ENCODE measurements around the gene TBC1D22A.
"Not testable (repeated sequence)": the region's sequence is repeated elsewhere in the genome, so short reads cannot be mapped to it uniquely, and the experiment has no call there.

Gene TBC1D22A

GRCh38 chr22:46732041-46732379 lies 30.4 kb upstream of the TBC1D22A start:
- Histone ChIP-seq H2AFZ (ENCODE audit: low read length) (no peak overlapping the region), H3K79me2 (ENCODE audit: insufficient read depth, low read length) (peaks cover 47% of the 10 kb centered on the region), H3K27ac (ENCODE audit: low read depth, low read length, poor library complexity, severe bottlenecking) (peak overlapping the region; percentile 96), H3K9me2 (ENCODE audit: low read depth, low read length) (no peaks in the 10 kb centered on the region), H3K9me3 (ENCODE audit: low read length) (no peaks in the 10 kb centered on the region), H3K27me3 (ENCODE audit: insufficient read depth, low read length) (no peaks in the 10 kb centered on the region), H4K20me1 (ENCODE audit: insufficient read depth, low read length) (no peaks in the 10 kb centered on the region), H3K4me3 (ENCODE audit: low read depth, low read length, poor library complexity, severe bottlenecking) (peak overlapping the region; percentile 23), H3K36me3 (ENCODE audit: insufficient read depth, low read length) (peaks cover 19% of the 10 kb centered on the region), H3F3A (ENCODE audit: insufficient read depth, low read length) (no peaks in the 10 kb centered on the region; the same call in 1 of the 2 replicates), H3K4me1 (ENCODE audit: insufficient read depth, low read length, severe bottlenecking) (peaks cover 100% of the 10 kb centered on the region), H3K4me2 (ENCODE audit: low read length) (peak overlapping the region; percentile 68), H3K9ac (ENCODE audit: low read length) (peak overlapping the region; percentile 65)
- TF ChIP-seq CTCF (IDR thresholded peaks at IDR 0.05; ENCODE audit: low read length) (no peak), EZH2 (IDR thresholded peaks at IDR 0.05; ENCODE audit: borderline replicate concordance, low read length) (no peak)

GRCh38 chr22:46732513-46732912 lies 29.9 kb upstream of the TBC1D22A start:
- H3K9me3 ChIP-seq (ENCODE audit: low read length) = no peaks in the 10 kb centered on the region
- peak overlapping the region; percentile 96 for H3K27ac ChIP-seq (ENCODE audit: low read depth, low read length, poor library complexity, severe bottlenecking)
- no peak overlapping the region for H2AFZ ChIP-seq (ENCODE audit: low read length)
- H3F3A ChIP-seq (ENCODE audit: insufficient read depth, low read length) = no peaks in the 10 kb centered on the region; the same call in 1 of the 2 replicates
- TF ChIP-seq EZH2 (IDR thresholded peaks at IDR 0.05; ENCODE audit: borderline replicate concordance, low read length) (no peak), CTCF (IDR thresholded peaks at IDR 0.05; ENCODE audit: low read length) (no peak)
- H3K36me3 ChIP-seq (ENCODE audit: insufficient read depth, low read length) = peaks cover 19% of the 10 kb centered on the region
- peak overlapping the region; percentile 23 for H3K4me3 ChIP-seq (ENCODE audit: low read depth, low read length, poor library complexity, severe bottlenecking)
- H3K9me2 ChIP-seq (ENCODE audit: low read depth, low read length) = no peaks in the 10 kb centered on the region
- H3K4me2 ChIP-seq (ENCODE audit: low read length) = peak overlapping the region; percentile 55
- peaks cover 95% of the 10 kb centered on the region for H3K4me1 ChIP-seq (ENCODE audit: insufficient read depth, low read length, severe bottlenecking)
- H3K9ac ChIP-seq (ENCODE audit: low read length) = peak overlapping the region; percentile 65; the same call in 1 of the 2 replicates
- peaks cover 52% of the 10 kb centered on the region for H3K79me2 ChIP-seq (ENCODE audit: insufficient read depth, low read length)
- H4K20me1 ChIP-seq (ENCODE audit: insufficient read depth, low read length) = no peaks in the 10 kb centered on the region
- H3K27me3 ChIP-seq (ENCODE audit: insufficient read depth, low read length) = no peaks in the 10 kb centered on the region

- peak overlapping the region; percentile 94 for H3K4me3 ChIP-seq (ENCODE audit: low read depth, low read length, poor library complexity, severe bottlenecking)
- H3K27me3 ChIP-seq (ENCODE audit: insufficient read depth, low read length); H2AFZ ChIP-seq (ENCODE audit: low read length); H3F3A ChIP-seq (ENCODE audit: insufficient read depth, low read length); H3K9me3 ChIP-seq (ENCODE audit: low read length); H4K20me1 ChIP-seq (ENCODE audit: insufficient read depth, low read length); H3K9me2 ChIP-seq (ENCODE audit: low read depth, low read length): not testable (repeated sequence)
- H3K9ac ChIP-seq (ENCODE audit: low read length) = peak overlapping the region; percentile 62; the same call in 1 of the 2 replicates
- H3K4me1 ChIP-seq (ENCODE audit: insufficient read depth, low read length, severe bottlenecking) = peaks cover 87% of the 10 kb centered on the region
- peak overlapping the region; percentile 77 for H3K4me2 ChIP-seq (ENCODE audit: low read length)
- H3K79me2 ChIP-seq (ENCODE audit: insufficient read depth, low read length) = peaks cover 47% of the 10 kb centered on the region
- peaks cover 14% of the 10 kb centered on the region; the same call in 1 of the 2 replicates for H3K36me3 ChIP-seq (ENCODE audit: insufficient read depth, low read length)
- H3K27ac ChIP-seq (ENCODE audit: low read depth, low read length, poor library complexity, severe bottlenecking) = peak overlapping the region; percentile 96
Observed at GRCh38 chr22:46734213-46734722, 28.2 kb upstream of the TBC1D22A start.

- no peaks in the 10 kb centered on the region for H3K27me3 ChIP-seq (ENCODE audit: insufficient read depth, low read length)
- H3K27ac ChIP-seq (ENCODE audit: low read depth, low read length, poor library complexity, severe bottlenecking) = peak overlapping the region; percentile 96
- H3K4me1 ChIP-seq (ENCODE audit: insufficient read depth, low read length, severe bottlenecking) = peaks cover 81% of the 10 kb centered on the region
- H3K9ac ChIP-seq (ENCODE audit: low read length) = peak overlapping the region; percentile 62
- no peak overlapping the region for H2AFZ ChIP-seq (ENCODE audit: low read length)
- H3F3A ChIP-seq (ENCODE audit: insufficient read depth, low read length) = no peaks in the 10 kb centered on the region; the same call in 1 of the 2 replicates
- peak overlapping the region; percentile 94 for H3K4me3 ChIP-seq (ENCODE audit: low read depth, low read length, poor library complexity, severe bottlenecking)
- TF ChIP-seq CTCF (IDR thresholded peaks at IDR 0.05; ENCODE audit: low read length) (no peak), EZH2 (IDR thresholded peaks at IDR 0.05; ENCODE audit: borderline replicate concordance, low read length) (no peak)
- H3K9me3 ChIP-seq (ENCODE audit: low read length) = no peaks in the 10 kb centered on the region
- H4K20me1 ChIP-seq (ENCODE audit: insufficient read depth, low read length) = no peaks in the 10 kb centered on the region
- H3K36me3 ChIP-seq (ENCODE audit: insufficient read depth, low read length) = peaks cover 14% of the 10 kb centered on the region; the same call in 1 of the 2 replicates
- H3K79me2 ChIP-seq (ENCODE audit: insufficient read depth, low read length) = peaks cover 47% of the 10 kb centered on the region
- H3K9me2 ChIP-seq (ENCODE audit: low read depth, low read length) = no peaks in the 10 kb centered on the region
- peak overlapping the region; percentile 77 for H3K4me2 ChIP-seq (ENCODE audit: low read length)
Observed at GRCh38 chr22:46734830-46735453, 27.5 kb upstream of the TBC1D22A start.
